ENCODE results near the gene ACTN1.

The ACTN1 gene

GRCh38 chr14:68939893-68940613 is 39.0 kb downstream of the ACTN1 start:
- peaks cover 98 to 100% of the 10 kb centered on the region in 2 experiments for H3K4me1 ChIP-seq (ENCODE audit: control insufficient read depth in 1 of 2, insufficient read depth in 1 of 2, low read depth in 1 of 2, low read length in 1 of 2)
- no peak overlapping the region for H3K4me3 ChIP-seq (ENCODE audit: low read depth in 1 of 2, low read length in 1 of 2)
- no peaks in the 10 kb centered on the region for H3K9me3 ChIP-seq
- no peaks in the 10 kb centered on the region for H3K27me3 ChIP-seq
- H3K27ac ChIP-seq: peak overlapping the region; percentile 97
- H3K36me3 ChIP-seq: no peaks in the 10 kb centered on the region
- no peak for TF ChIP-seq CTCF (IDR thresholded peaks at IDR 0.05)

- no peak for TF ChIP-seq CTCF (IDR thresholded peaks at IDR 0.05)
- no peaks in the 10 kb centered on the region for H3K36me3 ChIP-seq
These were observed 39.8 kb downstream of the ACTN1 start for GRCh38 chr14:68939181-68939892.

GRCh38 chr14:68938271-68939150 is 40.6 kb downstream of the ACTN1 start:
- TF ChIP-seq CTCF (IDR thresholded peaks at IDR 0.05): no peak
- no peaks in the 10 kb centered on the region for H3K9me3 ChIP-seq
- H3K4me1 ChIP-seq (ENCODE audit: control insufficient read depth in 1 of 2, insufficient read depth in 1 of 2, low read depth in 1 of 2, low read length in 1 of 2): peaks cover 98 to 100% of the 10 kb centered on the region in 2 experiments
- H3K36me3 ChIP-seq: no peaks in the 10 kb centered on the region
- H3K27me3 ChIP-seq: no peaks in the 10 kb centered on the region
- peak overlapping the region; percentile 97 for H3K27ac ChIP-seq
- H3K4me3 ChIP-seq (ENCODE audit: low read depth in 1 of 2, low read length in 1 of 2): peak overlapping the region in 1 of 2 experiments; percentile 26

More at GRCh38 chr14:68939181-68939892, 39.8 kb downstream of the ACTN1 start:
- H3K4me3 ChIP-seq (ENCODE audit: low read depth in 1 of 2, low read length in 1 of 2): no peak overlapping the region
- peak overlapping the region; percentile 97 for H3K27ac ChIP-seq
- no peaks in the 10 kb centered on the region for H3K27me3 ChIP-seq
- H3K9me3 ChIP-seq: no peaks in the 10 kb centered on the region
- H3K4me1 ChIP-seq (ENCODE audit: control insufficient read depth in 1 of 2, insufficient read depth in 1 of 2, low read depth in 1 of 2, low read length in 1 of 2): peaks cover 98 to 100% of the 10 kb centered on the region in 2 experiments

- no peak for TF ChIP-seq CTCF (IDR thresholded peaks at IDR 0.05)
- peaks cover 98 to 100% of the 10 kb centered on the region in 2 experiments for H3K4me1 ChIP-seq (ENCODE audit: control insufficient read depth in 1 of 2, insufficient read depth in 1 of 2, low read depth in 1 of 2, low read length in 1 of 2)
- no peaks in the 10 kb centered on the region for H3K27me3 ChIP-seq
- no peaks in the 10 kb centered on the region for H3K36me3 ChIP-seq
- peak overlapping the region; percentile 97 for H3K27ac ChIP-seq
- no peaks in the 10 kb centered on the region for H3K9me3 ChIP-seq
- H3K4me3 ChIP-seq (ENCODE audit: low read depth in 1 of 2, low read length in 1 of 2): peak overlapping the region; percentile 26 to 39
These were observed 41.4 kb downstream of the ACTN1 start for GRCh38 chr14:68937471-68938270.

GRCh38 chr14:68936980-68937379 is 42.1 kb downstream of the ACTN1 start:
- Histone ChIP-seq H3K27me3 (no peaks in the 10 kb centered on the region), H3K4me1 (ENCODE audit: control insufficient read depth in 1 of 2, insufficient read depth in 1 of 2, low read depth in 1 of 2, low read length in 1 of 2) (peaks cover 98 to 100% of the 10 kb centered on the region in 2 experiments), H3K27ac (peak overlapping the region; percentile 97), H3K36me3 (no peaks in the 10 kb centered on the region), H3K4me3 (ENCODE audit: low read depth in 1 of 2, low read length in 1 of 2) (peak overlapping the region in 1 of 2 experiments; percentile 39), H3K9me3 (no peaks in the 10 kb centered on the region)
- TF ChIP-seq CTCF (IDR thresholded peaks at IDR 0.05): no peak
